Urinary bladder (tissue), 4 donors: Measurements from ENCODE around the gene BMP6. TPM values are rescaled to one million over a fixed set of nuclear protein-coding genes. Genes with fewer than 3 reads are reported as not detected.

Experiments
- DNase-seq: peaks from one replicate; pipeline ENCODE4 v3.0.0-alpha.2; 2015; ENCODE audit errors: extremely low spot score
- H3K27ac ChIP-seq: one replicate; pipeline ENCODE4 v1.5.1; 2013; ENCODE audit warnings: low read depth, mild to moderate bottlenecking, moderate library complexity
- H3K36me3 ChIP-seq: one replicate; pipeline ENCODE4 v1.6.1; 2013; ENCODE audit warnings: mild to moderate bottlenecking, moderate library complexity; ENCODE audit not compliant: insufficient read depth
- H3K4me1 ChIP-seq: one replicate; pipeline ENCODE4 v1.6.1; 2013; ENCODE audit warnings: mild to moderate bottlenecking, moderate library complexity; ENCODE audit not compliant: insufficient read depth
- H3K4me3 ChIP-seq: one replicate; pipeline ENCODE4 v1.5.1; 2013; ENCODE audit warnings: low read depth, low read length
- WGBS: extraction: QIAGEN DNeasy Blood & Tissue Kit; methylation state at CpG from one replicate; pipeline ENCODE4 v1.1.7; 2013; 5-methylcytosine and 5-hydroxymethylcytosine counted together
- polyA plus RNA-seq: library from polyadenylated mRNA; stranded (reverse); fragments of 200-250 nt; gene quantifications from one replicate; pipeline ENCODE4 v1.2.3, GENCODE V29; 2013
- total RNA-seq: library from RNA; depleted of rRNA; stranded (reverse); fragments of >200 nt; gene quantifications from one replicate; pipeline ENCODE4 v1.2.3, GENCODE V29; 2014
- donor health status: healthy with polysubstance abuse.
- donor health status: healthy.

BMP6 gene
- total and polyA plus RNA-seq, 2 donors: 3.8 to 11.7 TPM

GRCh38 chr6:7819431-7820015 lies 93.6 kb downstream of the BMP6 start:
- H3K27ac ChIP-seq: no peak overlapping the region
- 67% methylated on average over 3 of the region's 3 CpGs for WGBS
- H3K4me3 ChIP-seq: no peak overlapping the region
- DNase-seq: no peak
- no peaks in the 10 kb centered on the region for H3K36me3 ChIP-seq
- H3K4me1 ChIP-seq: no peaks in the 10 kb centered on the region

GRCh38 chr6:7820288-7820835 lies 94.5 kb downstream of the BMP6 start:
- no peak for DNase-seq
- no peaks in the 10 kb centered on the region for H3K36me3 ChIP-seq
- H3K4me3 ChIP-seq: no peak overlapping the region
- 84% methylated on average over 9 of the region's 9 CpGs for WGBS
- no peak overlapping the region for H3K27ac ChIP-seq
- no peaks in the 10 kb centered on the region for H3K4me1 ChIP-seq

GRCh38 chr6:7821426-7821825 lies 95.5 kb downstream of the BMP6 start:
- Histone ChIP-seq H3K36me3 (no peaks in the 10 kb centered on the region), H3K4me1 (no peaks in the 10 kb centered on the region), H3K4me3 (no peak overlapping the region), H3K27ac (no peak overlapping the region)
- 95% methylated on average over 5 of the region's 5 CpGs for WGBS
- no peak for DNase-seq

- H3K4me1 ChIP-seq: no peaks in the 10 kb centered on the region
- H3K4me3 ChIP-seq: no peak overlapping the region
- no peak for DNase-seq
- WGBS: 95% methylated on average over 3 of the region's 3 CpGs
- H3K27ac ChIP-seq: no peak overlapping the region
- H3K36me3 ChIP-seq: no peaks in the 10 kb centered on the region
Measured at GRCh38 chr6:7823552-7823951, 97.7 kb downstream of the BMP6 start.

- DNase-seq: no peak
- no peak overlapping the region for H3K4me3 ChIP-seq
- H3K36me3 ChIP-seq: no peaks in the 10 kb centered on the region
- no peak overlapping the region for H3K27ac ChIP-seq
- no peaks in the 10 kb centered on the region for H3K4me1 ChIP-seq
- WGBS: 93% methylated on average over 5 of the region's 5 CpGs
Measured at GRCh38 chr6:7825986-7826385, 100.1 kb downstream of the BMP6 start.

GRCh38 chr6:7827142-7827541 lies 101.2 kb downstream of the BMP6 start:
- WGBS: 58% methylated on average over 7 of the region's 7 CpGs
- Histone ChIP-seq H3K4me3 (no peak overlapping the region), H3K36me3 (no peaks in the 10 kb centered on the region), H3K4me1 (no peaks in the 10 kb centered on the region), H3K27ac (no peak overlapping the region)
- DNase-seq: no peak

GRCh38 chr6:7828124-7828523 lies 102.2 kb downstream of the BMP6 start:
- 69% methylated on average over 5 of the region's 5 CpGs for WGBS
- Histone ChIP-seq H3K4me1 (no peaks in the 10 kb centered on the region), H3K4me3 (no peak overlapping the region), H3K27ac (no peak overlapping the region), H3K36me3 (no peaks in the 10 kb centered on the region)
- no peak for DNase-seq

GRCh38 chr6:7832904-7833750 lies 107.2 kb downstream of the BMP6 start:
- DNase-seq: no peak
- Histone ChIP-seq H3K4me3 (no peak overlapping the region), H3K36me3 (no peaks in the 10 kb centered on the region), H3K27ac (no peak overlapping the region), H3K4me1 (no peaks in the 10 kb centered on the region)
- WGBS: 66% methylated on average over 9 of the region's 9 CpGs

- peak overlapping the region; percentile 76 for H3K27ac ChIP-seq
- H3K36me3 ChIP-seq: no peaks in the 10 kb centered on the region
- WGBS: 22% methylated on average over 4 of the region's 4 CpGs
- H3K4me1 ChIP-seq: no peaks in the 10 kb centered on the region
- H3K4me3 ChIP-seq: no peak overlapping the region
- no peak for DNase-seq
Measured at GRCh38 chr6:7833751-7834070, 107.8 kb downstream of the BMP6 start.

- no peak overlapping the region for H3K4me3 ChIP-seq
- H3K36me3 ChIP-seq: no peaks in the 10 kb centered on the region
- H3K4me1 ChIP-seq: no peaks in the 10 kb centered on the region
- 94% methylated on average over 4 of the region's 4 CpGs for WGBS
- no peak overlapping the region for H3K27ac ChIP-seq
- DNase-seq: no peak
Measured at GRCh38 chr6:7836371-7837026, 110.6 kb downstream of the BMP6 start.

GRCh38 chr6:7841781-7842468 lies 116.0 kb downstream of the BMP6 start:
- no peaks in the 10 kb centered on the region for H3K4me1 ChIP-seq
- no peaks in the 10 kb centered on the region for H3K36me3 ChIP-seq
- WGBS: 64% methylated on average over 3 of the region's 3 CpGs

GRCh38 chr6:7846966-7847818 lies 121.3 kb downstream of the BMP6 start:
- no peak overlapping the region for H3K4me3 ChIP-seq
- no peaks in the 10 kb centered on the region for H3K36me3 ChIP-seq
- DNase-seq: no peak
- H3K27ac ChIP-seq: no peak overlapping the region
- WGBS: 56% methylated on average over 7 of the region's 7 CpGs
- H3K4me1 ChIP-seq: no peaks in the 10 kb centered on the region

More at GRCh38 chr6:7841781-7842468, 116.0 kb downstream of the BMP6 start:
- H3K27ac ChIP-seq: no peak overlapping the region
- no peak for DNase-seq
- no peak overlapping the region for H3K4me3 ChIP-seq

- Histone ChIP-seq H3K4me3 (no peak overlapping the region), H3K27ac (no peak overlapping the region), H3K36me3 (no peaks in the 10 kb centered on the region), H3K4me1 (no peaks in the 10 kb centered on the region)
- 93% methylated on average over 4 of the region's 4 CpGs for WGBS
- DNase-seq: no peak
Measured at GRCh38 chr6:7848229-7848628, 122.3 kb downstream of the BMP6 start.
